GM18511 (cell line): ENCODE results near the gene OR4D9.
"Not testable (repeated sequence)": the region's sequence is repeated elsewhere in the genome, so short reads cannot be mapped to it uniquely, and the experiment has no call there.

ENCODE experiments used
- ATAC-seq: cut with Tn5 transposase; IDR thresholded peaks from one replicate; pipeline ENCODE4 v1.9.1; 2021; ENCODE audit warnings: mild to moderate bottlenecking, moderate library complexity; ENCODE audit not compliant: unreplicated experiment

OR4D9 gene

DNA sequence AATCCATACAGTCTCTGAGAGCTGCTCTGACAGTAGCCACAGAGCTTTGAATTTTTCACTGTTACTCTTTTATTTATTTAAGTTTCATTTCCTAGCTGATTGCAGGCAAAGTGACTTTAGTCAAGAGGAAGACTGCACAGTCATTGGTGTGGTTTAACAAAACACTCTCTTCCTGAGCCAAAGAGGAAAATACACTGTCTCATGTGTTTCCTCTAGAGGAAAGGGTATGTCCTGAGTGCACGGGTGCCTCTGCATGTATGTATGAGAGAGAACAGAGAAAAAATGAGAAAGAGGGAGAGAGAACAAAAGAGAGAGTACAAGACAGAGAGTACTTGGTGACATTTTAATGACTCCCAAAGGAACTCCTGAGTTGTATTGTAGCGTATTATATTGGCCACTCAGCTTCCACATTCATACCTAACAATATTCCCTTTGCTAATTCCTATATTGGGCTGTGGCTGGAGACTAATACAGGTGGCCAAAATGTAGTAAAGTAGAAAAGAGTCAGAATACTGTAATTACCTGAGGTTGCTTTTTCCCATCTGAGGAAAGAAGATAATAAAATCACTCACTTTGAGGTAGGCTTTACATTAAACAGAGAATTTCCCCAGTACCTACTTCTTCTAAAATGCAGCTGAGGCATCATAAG, at the start of gene OR4D9:
OR4D9 (plus strand) TSS at position 599 of the 649 bp plus-strand sequence. CDS start 3,374 bp downstream, outside the sequence.
- no peak for ATAC-seq

DNA sequence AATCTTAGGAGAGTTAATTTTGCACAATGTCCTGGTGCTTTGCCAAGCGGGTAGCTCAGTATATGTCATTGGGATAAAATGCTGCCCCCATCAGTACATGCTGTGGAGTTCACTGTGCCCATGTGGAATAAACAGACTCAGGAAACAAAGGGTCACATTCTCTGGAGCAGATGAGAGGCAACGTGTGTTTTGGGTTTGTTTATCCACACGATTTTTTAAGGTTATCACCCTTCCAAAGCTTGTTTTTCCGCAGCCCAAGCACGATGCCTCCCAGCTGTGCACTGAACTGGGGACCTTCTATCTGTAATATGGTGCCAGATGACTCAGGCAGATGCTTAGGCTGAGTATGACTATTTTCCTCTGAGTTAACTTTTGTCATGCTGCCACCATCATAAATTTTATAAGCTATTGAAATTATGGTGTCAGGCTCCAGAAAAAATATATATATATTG, 48.1 kb upstream of the OR4D9 start:
- no peak for ATAC-seq

DNA sequence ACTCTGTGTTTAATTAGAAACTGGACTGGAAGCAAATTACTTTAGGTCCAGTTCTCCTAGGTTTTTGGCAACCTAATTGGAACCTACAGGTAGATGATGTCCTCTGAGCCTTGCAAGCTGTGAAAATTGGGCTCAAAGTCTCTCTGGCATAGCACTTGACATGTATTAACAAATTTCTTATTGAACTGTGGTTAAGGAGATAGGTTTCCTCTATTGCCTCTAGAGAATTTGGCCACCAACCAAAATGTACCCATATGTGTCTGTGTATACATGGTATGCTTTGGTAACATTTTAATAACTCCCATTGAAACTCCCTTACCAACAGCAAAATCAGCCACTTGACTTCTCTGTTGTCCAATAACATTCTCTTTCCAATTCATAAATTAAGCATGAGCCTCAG, 38.3 kb upstream of the OR4D9 start, which contains the start of gene OR4D10:
OR4D10 (plus strand) TSS at position 301 of the 400 bp plus-strand sequence. CDS start 4,115 bp downstream, outside the sequence.
- ATAC-seq: no peak

DNA sequence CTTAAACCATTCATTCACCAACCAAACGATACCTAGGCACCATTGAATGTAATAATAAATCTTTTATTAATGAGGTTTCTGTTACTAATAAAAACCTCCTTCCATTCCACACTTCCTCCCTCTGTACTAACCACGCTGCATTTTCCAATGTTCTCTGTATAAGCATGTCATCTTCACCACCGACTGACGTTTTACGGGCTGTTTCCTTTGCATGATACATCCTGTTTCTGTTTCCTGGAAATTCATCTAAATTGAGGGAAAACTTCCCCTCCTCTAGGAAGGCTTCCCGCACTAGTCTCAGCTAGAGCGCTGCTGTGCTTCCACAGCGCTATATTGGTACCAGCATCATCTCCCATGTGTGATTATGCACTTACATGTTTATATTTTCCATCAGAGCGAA, 36.2 kb upstream of the OR4D9 start:
- no peak for ATAC-seq

DNA sequence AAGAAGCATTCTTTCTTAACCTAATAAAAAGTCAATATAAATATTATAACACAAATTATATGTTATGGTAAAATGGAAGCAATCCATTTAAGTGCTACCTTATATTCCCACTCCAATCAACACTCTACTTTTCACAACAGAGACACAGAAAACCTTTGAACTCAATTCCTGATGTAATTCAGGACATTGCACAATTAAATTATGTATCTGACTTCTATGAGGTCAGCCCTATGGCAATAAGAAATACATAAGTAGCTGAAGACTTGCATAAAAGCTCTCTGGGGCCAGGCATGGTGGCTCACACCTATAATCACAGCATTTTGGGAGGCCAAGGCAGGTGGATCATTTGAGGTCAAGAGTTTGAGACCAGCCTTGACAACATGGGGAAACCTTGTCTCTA, 31.4 kb upstream of the OR4D9 start:
- no peak for ATAC-seq

DNA sequence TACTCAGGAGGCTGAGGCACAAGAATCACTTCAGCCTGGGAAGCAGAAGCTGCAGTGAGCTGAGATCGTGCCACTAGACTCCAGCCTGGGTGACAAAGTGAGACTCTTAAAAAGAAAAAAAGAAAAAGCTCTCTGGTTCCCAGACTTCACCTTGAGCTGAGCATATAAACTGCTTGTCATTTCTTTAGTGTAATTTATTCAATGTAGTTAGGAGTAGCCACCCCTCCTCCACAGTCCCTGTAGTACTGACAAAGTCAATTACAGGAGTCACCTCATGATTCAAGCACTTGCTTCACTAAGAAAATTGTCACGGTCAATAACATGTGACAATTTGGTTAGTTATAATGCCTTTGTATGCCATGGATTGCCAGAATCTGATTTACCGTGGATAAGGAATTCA, 31.0 kb upstream of the OR4D9 start:
- no peak for ATAC-seq

DNA sequence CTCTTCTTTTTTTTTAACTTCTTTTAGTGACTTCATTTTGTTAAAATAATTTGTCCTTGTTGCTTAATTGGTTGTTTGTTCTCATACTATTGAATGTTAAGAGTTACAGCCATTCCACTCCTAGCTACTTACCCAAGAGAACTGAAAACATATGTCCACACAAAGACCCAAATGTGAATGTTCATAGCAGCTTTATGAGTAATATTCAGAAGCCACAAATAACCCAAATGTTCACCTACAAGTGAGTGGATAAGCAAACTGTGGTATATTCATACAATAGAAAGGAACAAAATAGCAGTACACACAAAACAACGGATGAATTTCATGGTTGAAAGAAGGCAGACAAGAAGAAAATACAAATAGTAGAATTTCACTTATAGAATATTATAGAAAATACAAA, 9.4 kb upstream of the OR4D9 start:
- ATAC-seq: no peak

DNA sequence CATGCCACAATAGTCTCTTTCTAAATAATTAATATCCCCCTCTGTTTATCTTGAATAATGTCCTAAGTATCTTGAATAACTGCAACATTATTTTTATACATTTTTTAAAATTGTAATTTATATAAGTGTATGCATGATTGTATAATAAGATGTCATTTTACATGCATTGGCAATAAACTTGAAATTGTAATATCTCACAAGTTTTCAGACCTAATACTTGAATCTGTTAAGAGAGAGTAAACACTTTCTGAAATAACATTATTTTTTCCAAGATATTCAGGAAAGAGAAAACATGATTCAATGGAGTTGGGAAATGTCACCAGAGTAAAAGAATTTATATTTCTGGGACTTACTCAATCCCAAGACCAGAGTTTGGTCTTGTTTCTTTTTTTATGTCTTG, 8.1 kb upstream of the OR4D9 start, which contains the start of gene OR4D11:
OR4D11 (plus strand) TSS at position 301 of the 400 bp plus-strand sequence; CDS start at position 301, 0 bp downstream.
- ATAC-seq: no peak

DNA sequence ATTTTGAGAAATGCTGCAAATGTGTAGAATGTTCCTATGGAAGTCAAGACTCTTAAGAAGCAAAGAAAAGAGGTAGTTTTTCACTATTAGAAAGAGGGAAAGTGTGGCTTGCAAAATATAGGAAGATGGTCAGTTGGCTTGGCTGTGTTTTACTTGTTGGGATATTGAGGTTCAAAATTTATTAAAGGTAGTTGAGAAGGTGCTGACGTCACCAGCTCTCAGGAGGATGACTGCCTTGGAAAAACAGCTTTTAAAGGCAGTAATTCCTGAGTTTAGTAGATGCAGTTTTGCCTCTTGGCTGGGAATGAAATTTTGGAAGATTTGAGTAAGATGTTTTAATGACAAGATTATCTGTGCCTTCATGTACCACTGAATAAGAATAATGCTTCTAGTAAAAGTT, 336 bp downstream of the OR4D9 start:
- ATAC-seq: no peak

DNA sequence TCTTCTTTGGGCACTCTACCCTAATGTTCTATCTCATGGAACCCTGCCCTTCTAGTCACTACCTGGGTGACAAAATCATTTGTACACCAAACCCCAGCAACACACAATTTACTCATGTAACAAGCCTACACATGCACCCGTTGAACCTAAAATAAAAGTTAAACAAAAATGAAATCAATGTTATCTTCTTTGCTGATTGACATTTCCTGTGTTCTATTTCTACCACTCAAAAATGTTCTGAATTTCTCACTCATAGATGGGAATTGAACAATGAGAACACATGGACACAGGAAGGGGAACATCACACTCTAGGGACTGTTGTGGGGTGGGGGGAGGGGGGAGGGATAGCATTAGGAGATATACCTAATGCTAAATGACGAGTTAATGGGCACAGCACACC, 8.8 kb downstream of the OR4D9 start:
- ATAC-seq: not testable (repeated sequence)

DNA sequence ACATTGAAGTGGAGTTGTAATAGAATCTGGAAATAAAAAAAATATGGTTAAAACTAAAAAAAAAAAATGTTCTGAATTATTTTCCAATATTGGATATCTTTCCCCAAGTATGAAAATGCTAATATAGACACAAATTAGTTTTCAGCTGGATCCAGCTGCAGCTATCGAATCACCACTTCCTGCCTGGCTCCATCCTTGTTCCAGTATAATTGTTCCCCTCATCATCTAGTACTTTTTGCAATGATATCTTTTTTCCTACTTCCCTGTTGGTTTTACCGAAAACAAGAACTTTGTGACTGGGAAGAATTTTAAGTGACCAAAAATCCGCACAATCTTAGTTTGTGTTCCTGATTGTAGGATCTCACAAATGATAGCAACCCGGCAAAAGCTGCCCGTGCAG, 9.4 kb downstream of the OR4D9 start:
- ATAC-seq: no peak

DNA sequence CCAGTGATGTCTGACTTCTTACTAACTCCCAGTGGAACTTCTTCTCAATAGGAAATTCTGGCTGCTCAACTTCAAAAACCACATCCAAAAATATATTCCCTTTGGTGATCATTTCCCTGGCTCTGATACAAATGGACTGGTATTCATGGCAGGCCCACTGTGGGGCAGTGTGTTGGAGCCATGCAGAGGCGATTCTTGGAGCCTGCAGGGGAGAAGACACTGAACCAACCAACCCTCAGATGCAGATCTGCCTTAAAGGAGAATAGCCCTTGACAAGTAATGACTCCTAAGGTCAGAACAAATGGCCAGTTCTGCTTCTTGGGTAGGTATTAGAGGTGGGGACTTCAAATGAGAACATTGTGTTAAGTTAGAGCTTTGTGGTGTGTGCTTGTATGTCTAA, 12.2 kb downstream of the OR4D9 start:
- no peak for ATAC-seq

DNA sequence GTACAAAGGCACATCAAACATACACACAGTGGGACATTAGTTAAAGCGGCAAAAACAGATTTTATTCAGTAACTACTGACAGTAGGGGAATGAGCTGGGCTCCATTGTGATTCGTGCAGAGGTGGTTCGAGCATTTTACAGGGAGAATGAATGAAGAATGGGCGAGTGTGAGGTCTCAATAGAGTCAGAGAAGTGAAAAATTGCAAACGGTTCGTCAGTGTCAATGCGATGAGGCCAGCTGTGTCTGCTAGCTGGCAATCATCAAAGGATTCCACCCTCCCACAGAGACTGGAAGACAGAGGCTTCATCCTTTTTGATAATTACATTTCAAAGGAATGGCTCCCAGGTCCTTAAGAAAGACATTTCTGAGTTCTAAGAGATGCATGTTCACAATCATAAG, 17.4 kb downstream of the OR4D9 start:
- no peak for ATAC-seq

DNA sequence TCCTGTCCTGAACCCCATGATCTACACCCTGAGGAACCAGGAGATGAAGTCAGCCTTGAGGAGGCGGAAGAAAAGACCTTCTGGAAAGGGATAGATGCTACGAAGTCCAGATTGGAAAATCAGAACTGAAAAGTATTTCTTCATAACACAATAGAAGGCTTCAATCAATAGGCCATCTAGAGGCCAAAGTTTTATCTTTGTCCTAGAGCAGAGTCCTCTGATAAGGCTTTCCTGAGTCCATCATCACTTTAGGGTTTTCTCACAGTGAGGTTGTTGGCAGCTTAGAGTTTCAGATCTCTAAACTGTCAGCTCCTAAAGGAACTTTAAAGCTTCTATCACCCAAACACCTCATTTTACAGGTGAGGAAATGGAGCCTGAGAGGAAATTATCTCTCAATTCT, 21.3 kb downstream of the OR4D9 start:
- ATAC-seq: no peak

DNA sequence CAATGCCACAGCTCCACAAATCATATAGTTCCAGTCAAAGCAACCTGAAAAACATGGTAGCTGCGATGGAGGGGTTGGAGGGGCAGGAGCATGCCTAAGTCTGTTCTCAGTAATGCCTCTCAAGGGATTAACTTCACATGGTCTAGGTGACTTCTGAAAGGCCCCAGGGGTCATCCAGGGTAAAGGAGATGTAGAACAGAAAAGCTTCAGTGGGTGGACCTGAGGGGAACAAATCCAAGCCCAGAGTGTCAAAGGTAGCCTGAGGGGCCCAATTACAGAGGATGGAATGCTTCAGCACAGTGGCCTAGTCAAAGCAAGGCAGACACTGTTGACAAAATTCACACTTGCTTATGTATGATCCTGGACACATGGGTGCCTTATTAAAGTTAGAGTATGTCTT, 23.3 kb downstream of the OR4D9 start:
- no peak for ATAC-seq

DNA sequence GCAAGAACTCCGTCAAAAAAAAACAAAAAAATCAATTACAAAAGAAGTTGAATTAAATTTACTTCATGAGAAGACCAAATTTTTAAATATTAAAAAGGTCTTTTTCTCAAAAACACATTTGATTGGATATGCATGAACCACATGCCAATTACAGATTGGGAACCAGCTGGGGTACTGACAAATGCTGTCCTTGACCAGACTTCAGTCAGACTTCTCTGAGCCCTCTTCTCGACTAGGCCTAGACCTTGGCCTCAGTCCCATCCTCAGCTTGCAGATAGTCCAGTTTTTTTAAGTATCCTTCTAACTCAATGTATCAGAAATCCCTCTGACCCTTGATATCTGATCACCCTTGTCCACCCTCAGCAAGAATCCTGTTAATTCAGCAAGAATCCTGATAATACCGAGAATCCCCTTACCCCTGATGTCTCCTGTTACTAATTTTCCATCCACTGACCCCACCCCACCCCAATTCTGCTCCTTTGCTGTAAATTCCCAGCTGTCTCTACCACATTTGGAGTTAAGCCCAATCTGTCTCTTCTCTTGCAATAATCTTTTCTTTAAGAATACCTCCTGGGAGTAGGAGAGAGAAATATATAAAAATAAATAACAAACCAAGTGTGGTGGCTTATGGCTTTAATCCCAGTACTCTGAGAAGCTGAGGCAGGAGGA, 30.9 kb downstream of the OR4D9 start:
- ATAC-seq: no peak

DNA sequence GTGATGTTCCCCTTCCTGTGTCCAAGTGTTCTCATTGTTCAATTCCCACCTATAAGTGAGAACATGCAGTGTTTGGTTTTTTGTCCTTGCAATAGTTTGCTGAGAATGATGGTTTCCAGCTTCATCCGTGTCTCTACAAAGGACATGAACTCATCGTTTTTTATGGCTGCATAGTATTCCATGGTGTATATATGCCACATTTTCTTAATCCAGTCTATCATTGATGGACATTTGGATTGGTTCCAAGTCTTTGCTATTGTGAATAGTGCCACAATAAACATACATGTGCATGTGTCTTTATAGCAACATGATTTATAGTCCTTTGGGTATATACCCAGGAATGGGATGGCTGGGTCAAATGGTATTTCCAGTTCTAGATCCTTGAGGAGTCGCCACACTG, 32.4 kb downstream of the OR4D9 start:
- not testable (repeated sequence) for ATAC-seq

DNA sequence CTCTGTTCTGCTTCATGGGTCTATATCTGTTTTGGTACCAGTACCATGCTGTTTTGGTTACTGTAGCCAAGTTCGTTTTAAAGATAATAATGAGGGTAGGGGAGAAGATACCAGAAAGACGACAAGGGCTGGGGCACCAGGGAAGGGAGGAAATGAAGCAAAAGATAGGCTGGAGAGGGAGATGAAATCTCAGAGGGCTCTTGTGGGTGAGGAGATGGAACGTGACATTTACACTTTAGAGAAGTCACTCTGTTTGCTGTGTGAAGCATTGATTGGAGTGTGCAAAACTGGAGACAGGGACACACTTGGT, 33.5 kb downstream of the OR4D9 start:
- ATAC-seq: no peak

DNA sequence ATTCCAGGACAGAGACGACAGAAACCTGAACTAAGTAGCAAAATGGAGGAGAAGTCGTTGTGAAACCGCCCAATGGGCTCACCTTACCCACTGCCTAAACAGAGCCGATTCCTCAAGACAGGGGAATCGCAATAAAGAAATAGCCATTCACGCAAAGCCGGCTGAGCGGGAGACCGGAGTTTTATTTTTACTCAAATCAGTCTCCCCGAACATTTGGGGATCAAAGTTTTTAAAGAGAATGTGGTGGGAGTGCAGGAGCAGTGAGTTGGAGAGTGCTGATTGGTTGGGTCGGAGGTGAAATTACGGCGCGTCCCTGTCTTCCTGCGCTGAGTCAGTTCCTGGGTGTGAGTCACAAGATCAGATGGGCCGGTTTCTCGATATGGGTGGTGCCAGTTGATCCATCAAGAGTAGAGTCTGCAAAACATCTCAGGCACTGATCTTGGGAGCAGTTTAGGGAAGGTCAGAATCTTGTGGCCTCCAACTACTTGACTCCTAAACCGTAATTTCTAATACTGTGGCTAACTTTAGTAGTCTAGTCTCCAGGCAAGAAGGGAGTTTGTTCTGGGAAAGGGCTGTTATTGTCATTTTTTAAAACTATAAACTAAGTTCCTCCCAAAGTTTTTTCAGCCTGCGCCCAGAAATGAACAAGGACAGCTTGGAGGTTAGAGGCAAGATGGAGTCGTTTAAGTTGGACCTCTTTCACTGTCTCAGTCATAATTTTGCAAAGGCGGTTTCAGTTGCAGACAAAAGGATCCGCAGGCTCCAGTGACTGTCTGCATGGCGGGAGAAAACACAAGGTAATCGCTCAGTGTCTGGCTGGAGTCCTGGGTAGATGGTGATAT, 34.1 kb downstream of the OR4D9 start:
- no peak for ATAC-seq

DNA sequence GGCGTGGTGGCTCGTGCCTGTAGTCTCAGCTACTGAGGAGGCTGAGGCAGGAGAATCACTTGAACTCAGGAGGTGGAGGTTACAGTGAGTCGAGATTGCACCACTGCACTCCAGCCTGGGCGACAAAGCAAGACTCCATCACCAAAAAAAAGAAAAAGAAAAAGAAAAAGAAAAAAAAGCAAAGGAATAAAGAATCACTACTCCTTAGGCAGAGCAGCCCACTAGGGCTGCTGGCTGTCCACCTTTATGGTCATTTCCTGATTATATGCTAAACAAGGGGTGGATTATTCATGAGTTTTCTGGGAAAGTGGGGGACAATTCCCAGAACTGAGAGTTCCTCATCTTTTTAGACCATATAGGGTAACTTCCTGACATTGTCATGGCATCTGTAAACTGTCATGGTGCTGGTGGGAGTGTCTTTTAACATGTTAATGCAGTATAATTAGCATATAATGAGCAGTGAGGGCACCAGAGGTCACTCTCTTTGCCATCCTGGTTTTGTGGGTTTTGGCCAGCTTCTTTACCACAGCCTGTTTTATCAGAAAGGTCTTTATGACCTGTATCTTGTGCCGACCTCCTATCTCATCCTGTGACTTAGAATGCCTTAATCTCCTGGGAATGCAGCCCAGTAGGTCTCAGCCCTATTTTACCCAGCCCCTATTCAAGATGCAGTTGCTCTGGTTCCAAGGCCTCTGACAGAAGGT, 36.4 kb downstream of the OR4D9 start:
- ATAC-seq: not testable (repeated sequence)

DNA sequence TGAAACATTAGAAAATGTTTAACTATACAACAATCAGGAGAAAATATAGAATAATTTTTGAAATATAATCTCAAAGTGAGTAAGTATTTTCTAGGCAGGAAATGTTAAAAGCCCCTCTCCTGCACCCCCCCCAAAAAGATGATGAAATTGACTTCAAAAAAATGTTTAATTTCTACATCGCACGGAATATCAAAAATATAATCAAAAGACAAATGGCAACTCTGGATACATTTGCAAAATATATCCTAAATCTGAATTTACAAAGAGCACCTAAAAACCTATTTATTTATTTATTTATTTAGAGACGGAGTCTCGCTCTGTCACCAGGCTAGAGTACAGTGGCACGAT, 36.9 kb downstream of the OR4D9 start:
- ATAC-seq: no peak
